ENCODE results near the gene EED. TPM values are rescaled to one million over a fixed set of nuclear protein-coding genes. Genes with fewer than 3 reads are reported as not detected.
A peak's percentile ranks its signal among the peaks of the same experiment; 100 is the strongest.

EED gene
- total RNA-seq, 1 donor from 2014 or later = 16.5 TPM

DNA sequence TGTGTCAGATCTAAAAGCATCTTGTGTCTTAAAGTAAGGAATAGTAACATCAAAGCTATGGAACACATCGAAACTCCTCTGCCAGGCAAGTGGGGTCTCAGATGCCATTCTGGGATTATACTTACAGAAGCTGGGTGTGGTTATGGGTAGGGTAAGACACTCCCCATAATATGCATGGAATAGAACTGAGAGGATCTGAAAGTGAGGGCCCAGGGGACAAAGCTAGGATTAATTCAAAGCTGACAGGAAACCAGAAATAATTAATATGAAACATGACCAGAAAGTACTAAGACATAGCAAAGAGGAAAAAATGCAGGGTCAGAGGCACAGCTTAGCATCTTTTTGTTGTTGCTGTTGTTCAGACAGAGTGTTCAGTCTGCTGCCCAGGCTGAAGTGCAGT, 40.2 kb upstream of the EED start:
- DNase-seq (ENCODE audit: extremely low spot score, unreplicated experiment) = no peak
- H3K27me3 Mint-ChIP-seq (ENCODE audit: unreplicated experiment) = no peaks in the 10 kb centered on the region
- H3K36me3 Mint-ChIP-seq (ENCODE audit: unreplicated experiment) = no peaks in the 10 kb centered on the region
- TF ChIP-seq, protein P1, sequence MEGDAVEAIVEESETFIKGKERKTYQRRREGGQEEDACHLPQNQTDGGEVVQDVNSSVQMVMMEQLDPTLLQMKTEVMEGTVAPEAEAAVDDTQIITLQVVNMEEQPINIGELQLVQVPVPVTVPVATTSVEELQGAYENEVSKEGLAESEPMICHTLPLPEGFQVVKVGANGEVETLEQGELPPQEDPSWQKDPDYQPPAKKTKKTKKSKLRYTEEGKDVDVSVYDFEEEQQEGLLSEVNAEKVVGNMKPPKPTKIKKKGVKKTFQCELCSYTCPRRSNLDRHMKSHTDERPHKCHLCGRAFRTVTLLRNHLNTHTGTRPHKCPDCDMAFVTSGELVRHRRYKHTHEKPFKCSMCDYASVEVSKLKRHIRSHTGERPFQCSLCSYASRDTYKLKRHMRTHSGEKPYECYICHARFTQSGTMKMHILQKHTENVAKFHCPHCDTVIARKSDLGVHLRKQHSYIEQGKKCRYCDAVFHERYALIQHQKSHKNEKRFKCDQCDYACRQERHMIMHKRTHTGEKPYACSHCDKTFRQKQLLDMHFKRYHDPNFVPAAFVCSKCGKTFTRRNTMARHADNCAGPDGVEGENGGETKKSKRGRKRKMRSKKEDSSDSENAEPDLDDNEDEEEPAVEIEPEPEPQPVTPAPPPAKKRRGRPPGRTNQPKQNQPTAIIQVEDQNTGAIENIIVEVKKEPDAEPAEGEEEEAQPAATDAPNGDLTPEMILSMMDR (IDR thresholded peaks at IDR 0.05) = no peak
- no peak overlapping the region for H3K4me3 Mint-ChIP-seq (ENCODE audit: unreplicated experiment)
- peaks cover 5% of the 10 kb centered on the region for H3K4me1 Mint-ChIP-seq (ENCODE audit: unreplicated experiment)
- peaks cover 5% of the 10 kb centered on the region for H3K9me3 Mint-ChIP-seq (ENCODE audit: unreplicated experiment)
- no peak overlapping the region for H3K27ac Mint-ChIP-seq (ENCODE audit: unreplicated experiment)

GRCh38 chr11:86205421-86206336, 38.9 kb upstream of the EED start:
- Mint-ChIP-seq H3K4me3 (ENCODE audit: unreplicated experiment) (no peak overlapping the region), H3K4me1 (ENCODE audit: unreplicated experiment) (no peaks in the 10 kb centered on the region), H3K9me3 (ENCODE audit: unreplicated experiment) (peaks cover 5% of the 10 kb centered on the region), H3K27me3 (ENCODE audit: unreplicated experiment) (no peaks in the 10 kb centered on the region), H3K27ac (ENCODE audit: unreplicated experiment) (no peak overlapping the region), H3K36me3 (ENCODE audit: unreplicated experiment) (no peaks in the 10 kb centered on the region)
- TF ChIP-seq, protein P1 (IDR thresholded peaks at IDR 0.05) = peak; percentile 35
- DNase-seq (ENCODE audit: extremely low spot score, unreplicated experiment) = no peak

DNA sequence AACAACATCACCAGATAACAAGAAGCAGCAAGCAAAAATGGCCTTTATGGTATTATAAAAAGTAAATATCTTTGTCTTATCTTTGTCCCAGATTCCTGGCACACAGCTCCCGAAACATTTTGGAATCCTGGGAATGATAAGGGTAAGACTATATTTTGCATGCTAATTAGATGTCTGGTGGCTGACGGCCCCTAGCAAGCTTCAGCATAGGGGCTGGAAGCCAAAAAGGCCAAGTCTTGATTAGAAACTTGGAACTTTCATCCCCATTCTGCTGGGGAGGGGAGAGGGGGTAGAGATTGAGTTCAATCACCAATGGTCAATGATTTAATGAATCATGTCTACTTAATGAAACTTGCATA, 38.2 kb upstream of the EED start:
- H3K27ac Mint-ChIP-seq (ENCODE audit: unreplicated experiment) = no peak overlapping the region
- H3K4me1 Mint-ChIP-seq (ENCODE audit: unreplicated experiment) = no peaks in the 10 kb centered on the region
- H3K36me3 Mint-ChIP-seq (ENCODE audit: unreplicated experiment) = no peaks in the 10 kb centered on the region
- no peak for DNase-seq (ENCODE audit: extremely low spot score, unreplicated experiment)
- TF ChIP-seq, protein P1 (IDR thresholded peaks at IDR 0.05) = no peak
- H3K4me3 Mint-ChIP-seq (ENCODE audit: unreplicated experiment) = no peak overlapping the region
- H3K27me3 Mint-ChIP-seq (ENCODE audit: unreplicated experiment) = no peaks in the 10 kb centered on the region
- peaks cover 5% of the 10 kb centered on the region for H3K9me3 Mint-ChIP-seq (ENCODE audit: unreplicated experiment)

DNA sequence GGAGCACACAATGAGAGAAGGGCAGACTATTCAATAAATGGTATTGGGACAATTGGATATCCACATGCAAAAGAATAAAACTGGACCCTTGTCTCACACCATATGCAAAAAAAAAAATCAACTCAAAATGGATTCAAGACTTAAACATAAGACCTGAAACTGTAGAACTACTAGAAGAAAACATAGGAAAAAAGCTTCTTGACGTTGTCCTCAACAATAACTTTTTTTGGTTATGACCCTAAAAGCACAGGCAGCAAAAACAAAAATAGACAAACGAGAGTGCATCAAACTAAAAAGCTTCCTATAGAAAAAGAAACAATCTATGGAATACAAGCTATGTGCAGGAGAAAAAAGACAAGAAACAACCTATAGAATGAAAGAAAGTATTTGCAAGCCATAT, 37.1 kb upstream of the EED start:
- H3K4me3 Mint-ChIP-seq (ENCODE audit: unreplicated experiment) = no peak overlapping the region
- H3K27me3 Mint-ChIP-seq (ENCODE audit: unreplicated experiment) = no peaks in the 10 kb centered on the region
- H3K4me1 Mint-ChIP-seq (ENCODE audit: unreplicated experiment) = no peaks in the 10 kb centered on the region
- H3K9me3 Mint-ChIP-seq (ENCODE audit: unreplicated experiment) = peaks cover 5% of the 10 kb centered on the region
- H3K27ac Mint-ChIP-seq (ENCODE audit: unreplicated experiment) = no peak overlapping the region
- DNase-seq (ENCODE audit: extremely low spot score, unreplicated experiment) = no peak
- TF ChIP-seq, protein P1 (IDR thresholded peaks at IDR 0.05) = no peak
- no peaks in the 10 kb centered on the region for H3K36me3 Mint-ChIP-seq (ENCODE audit: unreplicated experiment)

GRCh38 chr11:86208572-86208971, 36.0 kb upstream of the EED start:
- Mint-ChIP-seq H3K36me3 (ENCODE audit: unreplicated experiment) (no peaks in the 10 kb centered on the region), H3K27me3 (ENCODE audit: unreplicated experiment) (no peaks in the 10 kb centered on the region), H3K9me3 (ENCODE audit: unreplicated experiment) (peaks cover 5% of the 10 kb centered on the region), H3K4me3 (ENCODE audit: unreplicated experiment) (no peak overlapping the region), H3K27ac (ENCODE audit: unreplicated experiment) (no peak overlapping the region), H3K4me1 (ENCODE audit: unreplicated experiment) (no peaks in the 10 kb centered on the region)
- TF ChIP-seq, protein P1 (IDR thresholded peaks at IDR 0.05) = no peak
- DNase-seq (ENCODE audit: extremely low spot score, unreplicated experiment) = no peak

Measured in osteocyte (in vitro differentiated cells).